H1 (cell line): ENCODE measurements around the gene LILRB1. TPM values are rescaled to one million over a fixed set of nuclear protein-coding genes. Genes with fewer than 3 reads are reported as not detected.

Source experiments
- BRCA1 ChIP-seq: IDR thresholded peaks from 2 replicates; pipeline ENCODE4 v1.6.1; 2012; ENCODE audit warnings: low read depth, low read length, improper control_type of control experiment
- CEBPB ChIP-seq: IDR thresholded peaks from 2 replicates; pipeline ENCODE4 v1.6.1; 2012; ENCODE audit warnings: low read depth, low read length
- polyA plus RNA-seq, 7 experiments: library from polyadenylated mRNA; depleted of rRNA in 3 of 7; stranded (reverse) in 5 of 7; unstranded in 2 of 7; fragments of >200 nt in 5 of 7; fragments of 200-250 nt in 2 of 7; gene quantifications; 1 replicate in 5 of 7; 2 replicates in 1 of 7; 4 replicates in 1 of 7; pipeline versions ENCODE4 v1.2.1 to v1.2.3, GENCODE V29; 2011 to 2013; ENCODE audit warnings: missing spikeins in 2 of 7, mixed read lengths in 2 of 7
- total RNA-seq: library from RNA; stranded (reverse); fragmentation: NEBNext Ultra II Directional; extraction: Animal tissue kit (Norgen Biotek cat#: 25700); gene quantifications from 2 replicates; pipeline ENCODE4 v1.2.1, GENCODE V29; 2021

LILRB1 gene
- total and polyA plus RNA-seq, 2 of the 8 experiments (the other 6 are each of a cell fraction or from before 2014, with no cell fraction given), result not detected

- TF ChIP-seq CEBPB, result no peak
- no peak for TF ChIP-seq BRCA1
- TF ChIP-seq, all 59 proteins: peak for 0
Observed at GRCh38 chr19:54648129-54648528, 17.8 kb downstream of the LILRB1 start (continued).
